ENCODE data around the gene PYCR2. TPM values are rescaled to one million over a fixed set of nuclear protein-coding genes. Genes with fewer than 3 reads are reported as not detected.

The PYCR2 gene
- total RNA-seq, 2 experiments from 2014 or later = 136 to 181 TPM

DNA sequence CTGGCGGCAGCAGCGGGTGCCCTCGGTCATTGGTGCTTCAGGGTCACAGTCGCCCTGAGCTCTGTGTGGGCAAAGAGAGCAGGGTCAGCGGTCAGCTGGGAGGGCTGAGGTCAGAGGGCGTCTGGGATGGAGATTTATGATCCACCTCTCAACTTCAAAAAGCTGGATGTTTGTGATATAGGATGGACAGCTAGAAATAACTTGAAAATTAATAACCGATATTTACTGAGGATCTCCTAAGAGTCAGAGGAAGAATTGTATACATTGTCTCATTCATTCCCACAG lies 37.1 kb downstream of the PYCR2 start:
- CTCF ChIA-PET (ENCODE audit: unreplicated experiment) = no interaction called here

DNA sequence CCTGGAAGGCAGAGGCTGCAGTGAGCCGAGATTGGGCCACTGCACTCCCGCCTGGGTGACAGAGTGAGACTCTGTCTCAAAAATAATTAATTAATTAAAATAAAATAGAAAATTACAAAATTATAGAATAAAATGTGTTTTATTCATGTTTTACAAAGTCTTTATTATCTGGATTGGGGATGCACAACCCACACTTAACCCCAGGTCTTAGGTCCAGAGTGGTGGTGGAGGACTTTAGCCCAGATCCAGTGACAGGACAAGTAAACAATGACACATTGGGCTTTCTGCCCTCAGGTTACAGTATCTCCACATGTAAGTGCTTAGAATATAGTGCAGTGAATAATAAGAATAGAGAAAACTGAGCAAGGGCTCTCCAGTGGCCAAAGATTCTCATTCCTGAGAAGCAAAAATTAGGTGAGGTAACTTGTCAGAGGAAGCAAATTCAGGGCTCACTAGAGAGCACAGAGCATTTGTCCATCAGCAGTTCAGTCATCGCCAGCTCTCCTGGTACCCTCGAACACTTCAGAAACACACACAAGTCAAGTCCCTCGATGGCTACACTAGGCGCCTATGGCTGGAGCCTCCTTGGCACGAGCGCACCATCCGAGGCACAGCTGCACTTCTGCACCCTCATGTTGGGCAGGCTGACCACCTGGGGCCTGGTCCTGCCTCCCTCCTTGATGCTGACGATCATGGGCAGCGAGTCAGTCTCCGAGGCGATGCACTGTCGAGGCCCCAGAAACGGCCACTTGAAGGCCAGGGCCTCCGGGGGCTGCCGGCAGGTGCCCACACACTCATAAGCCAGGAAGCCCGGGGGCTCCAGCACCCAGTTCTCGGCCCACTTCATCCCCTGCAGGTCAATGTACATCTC lies 37.7 kb downstream of the PYCR2 start:
- Histone ChIP-seq H3K27ac (ENCODE audit: low read depth, low read length, poor library complexity, severe bottlenecking) (no peak overlapping the region), H3K79me2 (ENCODE audit: insufficient read depth, low read depth, low read length) (no peaks in the 10 kb centered on the region), H3K36me3 (ENCODE audit: insufficient read depth, low read length) (no peaks in the 10 kb centered on the region), H4K20me1 (ENCODE audit: insufficient read depth, low read length) (no peaks in the 10 kb centered on the region), H3K4me3 (ENCODE audit: low read depth, low read length, poor library complexity, severe bottlenecking) (no peak overlapping the region), H3K9me2 (ENCODE audit: insufficient read depth, low read length) (no peaks in the 10 kb centered on the region), H3K4me2 (ENCODE audit: low read length) (no peak overlapping the region), H3K9me3 (ENCODE audit: low read length) (no peaks in the 10 kb centered on the region), H2AFZ (ENCODE audit: low read length) (no peak overlapping the region), H3K4me1 (ENCODE audit: insufficient read depth, low read length, poor library complexity, severe bottlenecking) (peaks cover 15% of the 10 kb centered on the region)
- DNase-seq (ENCODE audit: low spot score) = no peak
- intact Hi-C loops (cut with micrococcal nuclease; ENCODE audit: unreplicated experiment) = no loop called here
- TF ChIP-seq EZH2phosphoT487 (IDR thresholded peaks at IDR 0.05; ENCODE audit: borderline replicate concordance, low read depth, low read length) = no peak
- TF ChIP-seq, protein P1, sequence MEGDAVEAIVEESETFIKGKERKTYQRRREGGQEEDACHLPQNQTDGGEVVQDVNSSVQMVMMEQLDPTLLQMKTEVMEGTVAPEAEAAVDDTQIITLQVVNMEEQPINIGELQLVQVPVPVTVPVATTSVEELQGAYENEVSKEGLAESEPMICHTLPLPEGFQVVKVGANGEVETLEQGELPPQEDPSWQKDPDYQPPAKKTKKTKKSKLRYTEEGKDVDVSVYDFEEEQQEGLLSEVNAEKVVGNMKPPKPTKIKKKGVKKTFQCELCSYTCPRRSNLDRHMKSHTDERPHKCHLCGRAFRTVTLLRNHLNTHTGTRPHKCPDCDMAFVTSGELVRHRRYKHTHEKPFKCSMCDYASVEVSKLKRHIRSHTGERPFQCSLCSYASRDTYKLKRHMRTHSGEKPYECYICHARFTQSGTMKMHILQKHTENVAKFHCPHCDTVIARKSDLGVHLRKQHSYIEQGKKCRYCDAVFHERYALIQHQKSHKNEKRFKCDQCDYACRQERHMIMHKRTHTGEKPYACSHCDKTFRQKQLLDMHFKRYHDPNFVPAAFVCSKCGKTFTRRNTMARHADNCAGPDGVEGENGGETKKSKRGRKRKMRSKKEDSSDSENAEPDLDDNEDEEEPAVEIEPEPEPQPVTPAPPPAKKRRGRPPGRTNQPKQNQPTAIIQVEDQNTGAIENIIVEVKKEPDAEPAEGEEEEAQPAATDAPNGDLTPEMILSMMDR (conservative IDR thresholded peaks at IDR 0.05; ENCODE audit: low read length) = no peak
- POLR2A ChIA-PET = no interaction called here
- no TSS peak for BruUV-seq (replicated peaks)
- CTCF ChIA-PET (ENCODE audit: unreplicated experiment) = no interaction called here

More for the DNA sequence above, 37.1 kb downstream of the PYCR2 start:
- no peaks in the 10 kb centered on the region for H3K9me3 ChIP-seq (ENCODE audit: low read length)
- peaks cover 10% of the 10 kb centered on the region for H3K4me1 ChIP-seq (ENCODE audit: insufficient read depth, low read length, poor library complexity, severe bottlenecking)
- intact Hi-C loops (cut with micrococcal nuclease; ENCODE audit: unreplicated experiment) = no loop called here
- no peak overlapping the region for H3K4me3 ChIP-seq (ENCODE audit: low read depth, low read length, poor library complexity, severe bottlenecking)
- no peaks in the 10 kb centered on the region for H3K79me2 ChIP-seq (ENCODE audit: insufficient read depth, low read depth, low read length)
- no peak overlapping the region for H3K27ac ChIP-seq (ENCODE audit: low read depth, low read length, poor library complexity, severe bottlenecking)
- H3K9me2 ChIP-seq (ENCODE audit: insufficient read depth, low read length) = no peaks in the 10 kb centered on the region
- POLR2A ChIA-PET = no interaction called here
- DNase-seq (ENCODE audit: low spot score) = no peak
- no TSS peak for BruUV-seq (replicated peaks)
- no peak for TF ChIP-seq EZH2phosphoT487 (IDR thresholded peaks at IDR 0.05; ENCODE audit: borderline replicate concordance, low read depth, low read length)
- TF ChIP-seq, protein P1 (conservative IDR thresholded peaks at IDR 0.05; ENCODE audit: low read length) = no peak
- H3K4me2 ChIP-seq (ENCODE audit: low read length) = no peak overlapping the region
- H3K36me3 ChIP-seq (ENCODE audit: insufficient read depth, low read length) = no peaks in the 10 kb centered on the region
- H4K20me1 ChIP-seq (ENCODE audit: insufficient read depth, low read length) = no peaks in the 10 kb centered on the region
- no peak overlapping the region for H2AFZ ChIP-seq (ENCODE audit: low read length)

DNA sequence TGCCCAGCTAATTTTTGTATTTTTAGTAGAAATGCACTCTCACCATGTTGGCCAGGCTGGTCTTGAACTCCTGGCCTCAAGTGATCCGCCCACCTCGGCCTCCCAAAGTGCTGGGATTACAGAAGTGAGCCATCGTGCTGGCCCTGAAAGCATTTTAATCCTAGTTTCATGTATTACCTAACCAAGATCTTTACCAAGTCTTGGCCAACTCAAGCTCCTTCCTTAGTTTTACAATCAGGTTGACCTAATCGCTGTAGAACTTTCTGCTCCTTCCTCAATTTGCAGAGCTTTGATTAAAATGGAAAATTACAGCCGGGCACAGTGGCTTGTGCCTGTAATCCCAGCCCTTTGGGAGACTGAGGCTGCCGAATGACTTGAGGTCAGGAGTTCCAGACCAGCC lies 38.7 kb downstream of the PYCR2 start:
- ChIA-PET POLR2A (interaction anchor here (4.2 kb wide), 1 partner anchor 12 kb away, joined by 35 read pairs; no protein-coding TSS in a partner anchor), CTCF (ENCODE audit: unreplicated experiment) (interaction anchor here (0.6 kb wide), 1 partner anchor 13 kb away, joined by 3 read pairs; no protein-coding TSS in a partner anchor)
- Histone ChIP-seq H3K36me3 (ENCODE audit: insufficient read depth, low read length) (no peaks in the 10 kb centered on the region), H3K9me2 (ENCODE audit: insufficient read depth, low read length) (no peaks in the 10 kb centered on the region), H3K4me3 (ENCODE audit: low read depth, low read length, poor library complexity, severe bottlenecking) (no peak overlapping the region), H3K79me2 (ENCODE audit: insufficient read depth, low read depth, low read length) (no peaks in the 10 kb centered on the region), H3K4me2 (ENCODE audit: low read length) (no peak overlapping the region), H2AFZ (ENCODE audit: low read length) (no peak overlapping the region), H3K27ac (ENCODE audit: low read depth, low read length, poor library complexity, severe bottlenecking) (no peak overlapping the region), H3K4me1 (ENCODE audit: insufficient read depth, low read length, poor library complexity, severe bottlenecking) (peaks cover 26% of the 10 kb centered on the region), H4K20me1 (ENCODE audit: insufficient read depth, low read length) (no peaks in the 10 kb centered on the region), H3K9me3 (ENCODE audit: low read length) (no peaks in the 10 kb centered on the region)
- TF ChIP-seq, protein P1 (conservative IDR thresholded peaks at IDR 0.05; ENCODE audit: low read length) = no peak
- no peak for TF ChIP-seq EZH2phosphoT487 (IDR thresholded peaks at IDR 0.05; ENCODE audit: borderline replicate concordance, low read depth, low read length)
- no peak for DNase-seq (ENCODE audit: low spot score)
- no TSS peak for BruUV-seq (replicated peaks)
- intact Hi-C loops (cut with micrococcal nuclease; ENCODE audit: unreplicated experiment) = no loop called here
